ENCODE data around the gene MAML2.

MAML2 gene

DNA sequence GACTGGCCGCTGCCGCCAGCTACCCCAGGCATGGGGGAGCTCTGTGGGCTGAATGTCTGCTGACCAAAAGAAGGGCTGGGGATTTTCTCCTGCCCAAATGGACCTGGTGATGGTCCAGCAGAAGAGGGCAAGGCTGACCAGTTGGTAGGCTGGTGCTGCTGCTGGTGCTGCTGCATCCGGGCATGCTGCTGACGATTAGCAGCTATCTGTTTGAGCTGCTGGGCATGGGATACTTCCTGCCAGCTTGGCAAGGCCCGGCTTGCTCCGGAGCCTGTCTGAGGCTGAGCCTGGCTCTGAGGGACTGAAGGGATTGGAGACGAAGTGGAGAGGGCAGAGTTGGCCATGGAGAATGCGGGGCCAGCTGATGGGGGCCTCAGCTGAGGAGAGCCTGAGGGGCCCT, 250.5 kb downstream of the MAML2 start:
- no peak for FAIRE-seq

- no peak for FAIRE-seq
Measured at GRCh38 chr11:96091476-96091875, 251.5 kb downstream of the MAML2 start.

DNA sequence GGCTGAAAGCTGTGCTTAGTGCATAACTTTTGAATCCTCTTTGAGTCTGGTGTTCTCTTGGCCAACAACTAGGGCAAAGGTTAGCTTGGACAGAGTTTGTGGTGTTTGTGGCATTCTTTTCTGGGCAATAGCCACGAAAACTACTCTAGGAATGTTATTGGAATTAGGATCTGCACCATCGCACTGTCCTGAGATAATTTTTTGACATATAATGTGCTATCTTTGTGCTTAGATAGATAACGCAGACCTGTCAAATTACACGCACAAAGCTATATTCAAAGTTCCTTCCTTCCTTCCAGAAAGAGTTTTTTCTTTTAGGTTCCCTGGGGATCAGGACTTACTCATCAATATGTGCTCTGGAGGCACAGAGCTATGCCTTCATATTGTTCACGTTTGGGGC, 252.3 kb downstream of the MAML2 start:
- FAIRE-seq: no peak

DNA sequence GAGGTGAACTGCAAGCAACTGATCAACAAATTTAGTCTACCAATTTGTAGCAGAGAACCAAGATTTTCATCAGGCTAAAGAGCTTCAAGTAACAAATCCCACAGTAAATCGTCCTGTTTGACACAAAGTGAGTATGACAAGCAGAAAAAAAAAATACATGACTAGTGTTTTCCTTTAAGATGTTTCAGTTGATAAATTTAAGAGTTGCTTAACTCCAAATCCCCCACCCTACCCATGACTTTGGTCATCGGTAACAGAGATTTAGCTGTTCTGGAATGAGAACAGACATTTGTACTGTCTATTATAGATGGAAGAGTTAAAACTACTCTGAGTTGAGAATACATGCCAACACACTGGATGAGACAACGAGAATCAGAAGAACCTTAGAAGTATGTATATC, 254.1 kb downstream of the MAML2 start:
- no peak for FAIRE-seq

- no peak for FAIRE-seq
Measured at GRCh38 chr11:96086111-96086510, 256.9 kb downstream of the MAML2 start.

- no peak for FAIRE-seq
Measured at GRCh38 chr11:96085319-96085930, 257.6 kb downstream of the MAML2 start.

GRCh38 chr11:96084610-96085318, 258.2 kb downstream of the MAML2 start:
- FAIRE-seq: no peak

GRCh38 chr11:96082936-96083335, 260.1 kb downstream of the MAML2 start:
- no peak for FAIRE-seq

DNA sequence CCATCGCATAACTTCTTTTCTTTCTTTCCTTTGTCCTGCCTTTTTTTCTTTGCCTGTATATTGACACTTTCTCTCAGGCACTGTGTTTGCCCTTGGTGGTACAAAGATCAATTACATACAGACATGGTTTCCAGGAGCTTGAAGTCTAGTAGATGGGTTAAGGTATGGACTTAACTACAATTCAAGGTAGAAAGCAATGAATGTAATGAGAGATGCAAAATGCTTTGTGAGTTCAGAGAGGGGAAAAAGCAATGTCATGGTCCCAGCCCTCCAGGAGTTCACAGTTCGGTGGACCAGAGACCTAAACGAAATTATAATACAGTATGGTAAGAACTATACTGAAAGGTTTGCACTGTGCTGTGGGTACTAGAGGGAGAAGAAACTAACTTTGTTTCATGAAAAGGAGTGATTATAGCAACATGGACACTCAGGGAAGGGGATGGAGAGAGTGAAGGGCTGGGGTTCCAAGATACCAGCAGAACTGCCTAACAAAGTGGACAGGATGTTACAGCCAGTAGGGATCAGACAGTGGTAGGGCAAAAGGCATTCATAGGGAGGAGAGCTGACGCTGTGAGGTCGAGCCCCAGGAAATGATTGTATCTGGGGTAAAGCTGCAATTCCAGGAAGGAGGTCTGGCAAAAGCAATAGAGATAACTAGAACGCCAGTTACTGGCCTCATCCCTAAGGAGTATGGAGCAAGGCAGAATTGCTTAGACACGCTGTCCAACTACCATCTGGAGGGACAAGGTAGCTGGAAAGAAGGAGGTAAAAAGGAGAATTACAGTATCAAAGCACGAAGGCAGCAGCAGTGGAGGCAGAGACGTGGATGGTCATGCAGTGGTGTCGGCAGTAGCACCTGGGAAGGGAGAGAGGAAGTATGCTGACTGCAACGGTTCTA, 260.7 kb downstream of the MAML2 start:
- no peak for FAIRE-seq

DNA sequence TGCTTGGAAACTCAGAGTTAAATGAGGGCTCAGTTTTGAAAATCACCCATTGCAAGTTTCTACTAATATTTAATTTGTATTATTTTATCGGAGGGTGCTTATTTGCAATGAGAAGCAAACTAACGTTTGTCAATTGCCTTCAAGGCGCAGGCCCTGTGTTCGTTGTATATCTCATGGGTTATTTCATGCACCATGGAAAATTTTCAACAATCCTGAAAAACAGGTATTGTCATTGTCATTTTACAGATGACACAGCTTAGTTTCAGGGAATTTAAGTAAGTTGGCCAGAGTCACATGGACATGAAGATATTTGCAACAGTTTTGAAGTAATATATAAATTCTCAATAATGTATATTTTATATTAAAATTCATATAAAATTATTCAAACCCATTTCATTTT, 261.4 kb downstream of the MAML2 start:
- FAIRE-seq: no peak

DNA sequence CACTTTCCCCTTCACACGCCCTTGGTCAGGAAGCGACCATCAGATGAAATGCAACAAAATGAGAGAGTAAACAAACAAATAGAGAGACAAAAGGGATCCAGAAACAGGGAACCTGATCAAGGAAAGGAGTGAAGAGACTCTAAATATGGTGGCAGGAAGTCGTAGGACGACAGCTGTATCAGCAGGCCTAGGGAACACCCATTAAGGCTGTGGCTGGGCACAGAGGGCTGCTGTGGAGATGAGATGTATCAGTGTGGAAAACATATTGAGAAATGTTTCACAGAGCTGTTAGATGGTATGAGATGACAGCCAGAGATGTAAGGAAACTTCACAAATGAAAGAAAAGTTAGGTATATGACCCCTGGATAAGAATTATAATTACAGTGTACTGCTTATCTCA, 263.3 kb downstream of the MAML2 start:
- no peak for FAIRE-seq

GRCh38 chr11:96075532-96075959, 267.4 kb downstream of the MAML2 start:
- no peak for FAIRE-seq

DNA sequence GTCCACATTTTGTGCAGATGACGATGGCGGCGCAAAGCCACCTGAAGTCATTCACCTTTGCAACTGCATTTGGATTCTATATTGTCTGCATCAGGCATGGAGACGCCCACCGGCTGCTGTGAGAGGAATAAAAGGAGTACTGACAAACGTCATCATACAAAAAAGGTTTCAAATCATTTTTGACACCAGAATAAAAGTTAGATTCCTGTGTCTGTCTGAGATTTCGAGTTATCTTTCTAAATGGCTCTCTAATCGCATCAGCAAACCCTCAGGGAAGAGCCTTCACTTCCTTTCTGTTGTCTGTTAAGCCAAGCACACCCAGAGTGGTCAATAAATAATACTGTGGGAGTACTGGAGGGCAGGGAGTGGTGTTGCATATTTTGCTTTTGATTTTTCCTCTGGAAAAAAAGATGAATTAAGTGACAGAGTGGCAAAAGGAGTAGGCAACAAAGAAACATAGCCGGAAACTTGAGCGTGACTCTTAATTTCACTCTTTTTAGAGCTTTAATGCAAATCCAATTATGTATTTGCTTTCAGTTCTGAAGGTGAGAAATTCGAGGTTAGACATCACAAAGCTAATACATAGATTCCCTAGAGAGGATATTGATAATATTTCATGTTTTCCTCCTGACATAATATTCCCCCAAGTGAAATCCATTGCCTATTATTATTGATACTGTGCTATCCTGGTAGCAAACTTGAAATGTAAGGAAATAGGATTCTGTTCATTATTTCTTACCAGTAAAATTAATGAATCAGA, 268.3 kb downstream of the MAML2 start:
- FAIRE-seq: no peak

DNA sequence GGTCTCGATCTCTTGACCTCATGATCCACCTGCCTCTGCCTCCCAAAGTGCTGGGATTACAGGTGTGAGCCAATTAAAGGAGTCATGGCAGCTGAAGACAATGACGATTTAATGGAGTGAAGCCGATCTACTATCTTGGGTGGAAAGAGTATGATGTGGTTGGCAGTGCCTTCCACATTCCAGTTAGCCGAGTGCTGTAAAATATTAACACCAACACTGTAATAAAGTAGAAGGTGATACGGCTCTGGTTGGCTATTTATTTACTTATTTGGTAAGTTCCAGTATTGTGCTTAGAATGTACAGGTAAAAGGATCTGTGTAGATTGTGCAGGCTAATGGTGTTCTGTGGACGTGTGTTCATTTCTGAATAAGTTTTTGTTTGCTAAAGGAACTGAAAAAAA, 269.5 kb downstream of the MAML2 start:
- no peak for FAIRE-seq

- FAIRE-seq: no peak
Measured at GRCh38 chr11:96072592-96072991, 270.4 kb downstream of the MAML2 start.

DNA sequence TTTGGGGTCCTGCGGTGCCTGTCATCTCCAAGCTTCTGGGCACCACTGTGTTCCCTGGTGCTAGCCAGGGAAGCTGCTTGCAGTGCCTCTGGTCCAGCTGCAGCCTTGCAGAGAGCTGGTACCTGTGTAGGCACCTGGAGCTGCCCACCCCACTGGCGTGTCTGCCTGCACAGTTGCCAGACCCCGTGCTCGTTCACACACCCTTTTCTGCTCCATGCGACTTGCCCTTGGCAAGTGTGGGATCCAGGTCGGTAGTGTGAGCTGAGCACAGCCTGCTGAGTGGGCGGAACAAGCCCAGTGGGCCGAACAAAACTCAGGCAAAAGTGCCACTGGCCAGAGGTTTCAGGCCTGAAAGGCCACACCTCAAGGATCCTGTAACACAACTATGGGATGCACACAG, 272.5 kb downstream of the MAML2 start:
- no peak for FAIRE-seq

GRCh38 chr11:96067160-96067559, 275.8 kb downstream of the MAML2 start:
- FAIRE-seq: no peak

GRCh38 chr11:96065379-96065778, 277.6 kb downstream of the MAML2 start:
- no peak for FAIRE-seq

DNA sequence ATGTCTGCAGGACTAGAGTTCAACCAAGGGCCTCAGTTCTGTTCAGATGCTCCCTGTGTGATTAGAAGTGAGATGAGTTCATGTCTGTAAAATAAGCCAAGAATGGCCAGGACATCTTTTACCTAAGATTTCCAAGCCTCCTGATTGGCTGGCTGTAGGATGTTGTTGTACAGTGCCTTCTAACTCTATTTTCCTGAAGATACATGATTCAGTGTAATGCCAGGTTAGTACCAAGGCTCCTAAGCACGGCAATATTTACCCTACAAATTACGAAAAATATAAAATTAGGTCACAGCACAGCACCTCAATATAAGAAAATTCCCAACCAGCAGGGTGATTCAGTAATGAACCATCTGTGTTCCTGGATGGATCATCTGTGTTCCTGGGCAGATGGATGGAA, 279.1 kb downstream of the MAML2 start:
- FAIRE-seq: no peak

DNA sequence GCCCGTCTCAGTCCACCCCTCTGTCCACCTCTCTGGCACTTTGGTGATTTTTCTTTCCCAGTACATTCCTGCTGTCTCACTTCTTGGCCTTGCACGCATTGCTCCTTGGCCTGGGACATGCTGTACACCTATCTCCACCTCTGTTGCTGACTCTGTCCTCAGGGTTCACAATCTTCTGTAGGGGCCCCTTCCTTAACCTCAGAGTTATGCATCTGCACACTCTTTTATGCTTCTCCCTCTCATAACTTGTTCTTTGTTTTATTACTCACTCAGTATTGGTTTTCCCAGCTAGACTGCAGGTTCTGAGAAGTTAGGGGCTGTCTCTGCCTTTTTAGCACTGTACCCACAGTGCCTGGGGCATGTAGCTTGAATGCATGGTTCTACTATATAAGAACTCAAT, 279.9 kb downstream of the MAML2 start:
- FAIRE-seq: no peak

DNA sequence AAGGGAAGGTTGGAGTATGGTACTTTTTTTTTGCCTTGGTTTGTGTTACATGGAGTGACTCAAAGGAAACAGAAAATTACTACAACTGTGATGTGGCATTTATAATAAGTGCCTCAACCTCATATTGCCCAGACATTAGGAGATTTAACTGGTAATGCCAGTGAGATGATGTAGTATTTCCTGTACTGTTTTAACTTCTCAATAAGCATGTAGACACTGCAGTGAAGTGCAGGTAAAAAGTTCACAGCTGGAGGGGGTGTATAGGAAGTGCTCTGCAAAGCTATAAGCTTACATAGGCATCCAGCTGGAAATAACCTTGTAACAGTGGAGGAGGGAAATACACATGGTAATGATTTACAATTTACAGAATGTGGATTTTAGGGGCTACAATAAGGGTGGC, 280.9 kb downstream of the MAML2 start:
- no peak for FAIRE-seq

DNA sequence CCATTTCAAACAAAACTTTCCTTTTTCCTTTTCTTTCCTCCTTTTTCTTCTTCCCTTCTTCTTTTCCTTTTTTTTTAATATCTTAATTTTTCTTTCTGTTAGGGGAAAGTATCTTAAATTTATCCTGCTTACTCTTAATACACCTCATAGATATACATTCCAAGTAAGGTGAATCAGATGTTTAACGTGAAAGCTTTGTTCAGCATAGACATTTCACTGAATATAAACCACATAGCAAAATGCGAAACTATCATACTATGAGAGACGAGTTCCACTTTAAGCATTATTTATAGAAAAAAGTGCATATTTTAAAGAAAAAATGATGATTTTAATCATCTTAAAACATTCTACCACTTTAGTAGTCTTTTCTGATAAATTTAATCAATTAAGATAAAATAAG, 281.3 kb downstream of the MAML2 start:
- FAIRE-seq: no peak

DNA sequence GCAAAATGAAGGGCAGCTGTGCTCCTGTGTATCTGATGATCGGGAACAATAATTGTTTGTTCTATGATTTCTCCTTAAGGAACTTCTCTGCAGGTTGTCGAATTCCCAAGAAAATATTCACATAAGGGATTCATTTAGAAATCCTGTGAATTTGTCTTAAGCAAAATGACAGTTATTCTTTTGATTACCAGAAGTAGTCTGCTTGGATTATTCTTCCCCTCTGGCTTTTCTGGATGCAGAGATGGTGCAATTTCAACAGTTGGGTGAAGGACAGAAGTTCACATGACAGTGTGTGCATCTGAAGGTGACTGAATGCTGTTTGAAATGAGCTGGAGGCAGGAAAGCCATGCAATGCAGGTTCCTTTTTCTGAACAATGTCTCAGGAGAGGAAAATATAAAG, 281.9 kb downstream of the MAML2 start:
- FAIRE-seq: no peak

Data from TTC549 (cell line).